Coronary artery (tissue), 2 donors: ENCODE results near the gene PTPRD.

Experiments
- DNase-seq: peaks from one replicate; pipeline ENCODE4 v3.0.0-alpha.2; 2017; ENCODE audit warnings: low spot score
- H3K27ac ChIP-seq, 2 donors: fragments of 200-600 bp; sonication (generic); one replicate each; pipeline ENCODE4 v1.5.1; 2016 to 2019
- H3K4me3 ChIP-seq: fragments of 200-600 bp; sonication (generic); 2 replicates; pipeline ENCODE4 v1.5.1; 2016; ENCODE audit warnings: mild to moderate bottlenecking, moderate library complexity
- TF ChIP-seq, protein P1 (sequence below): fragments of 200-600 bp; sonication (generic); IDR thresholded peaks from one replicate; pipeline ENCODE4 v1.5.1; 2019; ENCODE audit warnings: antibody characterized with exemption

PTPRD gene

GRCh38 chr9:9214066-9214465 is 1398.7 kb downstream of the PTPRD start:
- no peak for DNase-seq
- H3K4me3 ChIP-seq: no peak overlapping the region

GRCh38 chr9:9212963-9213362 is 1399.8 kb downstream of the PTPRD start:
- no peak overlapping the region for H3K27ac ChIP-seq
- no peak for DNase-seq
- H3K4me3 ChIP-seq: no peak overlapping the region
- TF ChIP-seq, protein P1, sequence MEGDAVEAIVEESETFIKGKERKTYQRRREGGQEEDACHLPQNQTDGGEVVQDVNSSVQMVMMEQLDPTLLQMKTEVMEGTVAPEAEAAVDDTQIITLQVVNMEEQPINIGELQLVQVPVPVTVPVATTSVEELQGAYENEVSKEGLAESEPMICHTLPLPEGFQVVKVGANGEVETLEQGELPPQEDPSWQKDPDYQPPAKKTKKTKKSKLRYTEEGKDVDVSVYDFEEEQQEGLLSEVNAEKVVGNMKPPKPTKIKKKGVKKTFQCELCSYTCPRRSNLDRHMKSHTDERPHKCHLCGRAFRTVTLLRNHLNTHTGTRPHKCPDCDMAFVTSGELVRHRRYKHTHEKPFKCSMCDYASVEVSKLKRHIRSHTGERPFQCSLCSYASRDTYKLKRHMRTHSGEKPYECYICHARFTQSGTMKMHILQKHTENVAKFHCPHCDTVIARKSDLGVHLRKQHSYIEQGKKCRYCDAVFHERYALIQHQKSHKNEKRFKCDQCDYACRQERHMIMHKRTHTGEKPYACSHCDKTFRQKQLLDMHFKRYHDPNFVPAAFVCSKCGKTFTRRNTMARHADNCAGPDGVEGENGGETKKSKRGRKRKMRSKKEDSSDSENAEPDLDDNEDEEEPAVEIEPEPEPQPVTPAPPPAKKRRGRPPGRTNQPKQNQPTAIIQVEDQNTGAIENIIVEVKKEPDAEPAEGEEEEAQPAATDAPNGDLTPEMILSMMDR: no peak

More at GRCh38 chr9:9214066-9214465, 1398.7 kb downstream of the PTPRD start:
- H3K27ac ChIP-seq: no peak overlapping the region
- TF ChIP-seq, protein P1: no peak

DNA sequence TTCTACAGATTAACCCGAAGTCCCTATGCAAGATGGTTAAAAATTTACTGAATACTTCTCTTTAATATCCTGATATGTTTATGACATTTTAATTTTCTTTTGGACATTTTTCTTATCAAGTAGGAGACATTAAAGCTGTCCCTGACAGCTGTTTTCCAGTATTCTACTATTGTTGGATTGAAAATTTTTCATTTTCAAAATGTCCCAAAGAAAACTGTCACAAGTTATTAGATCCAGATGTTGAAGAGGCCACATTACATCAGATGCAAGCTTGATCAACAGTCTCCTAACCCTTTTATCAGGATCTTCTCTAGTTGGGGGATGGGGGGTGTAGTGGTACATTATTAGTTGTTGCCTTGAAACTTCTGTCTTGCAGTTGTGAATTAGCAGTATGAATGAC is 1410.5 kb downstream of the PTPRD start:
- DNase-seq: no peak
- Histone ChIP-seq H3K27ac (no peak overlapping the region), H3K4me3 (no peak overlapping the region)
- TF ChIP-seq, protein P1: no peak

DNA sequence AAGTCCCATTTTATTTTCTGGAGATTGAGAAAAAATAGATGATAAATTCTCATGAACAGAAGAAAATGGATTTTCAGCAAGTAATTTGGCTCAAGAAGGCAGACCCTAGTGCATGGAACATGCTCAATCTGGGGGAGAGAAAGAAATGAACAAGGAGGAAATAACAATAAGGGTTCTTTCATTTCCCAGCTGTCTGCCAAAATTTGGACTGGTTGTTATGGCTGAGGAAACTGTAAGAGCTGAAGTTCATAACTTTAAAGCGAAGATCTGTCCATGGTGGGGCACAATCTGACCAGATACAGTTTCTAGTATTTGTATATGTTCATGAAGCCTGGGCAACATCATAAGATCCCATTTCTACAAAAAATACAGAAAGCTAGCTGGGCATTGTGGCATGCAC is 1426.7 kb downstream of the PTPRD start:
- DNase-seq: no peak
- Histone ChIP-seq H3K4me3 (no peak overlapping the region), H3K27ac (no peak overlapping the region)
- TF ChIP-seq, protein P1: no peak

GRCh38 chr9:9182431-9182830 is 1430.4 kb downstream of the PTPRD start:
- Histone ChIP-seq H3K4me3 (no peak overlapping the region), H3K27ac (no peak overlapping the region)
- DNase-seq: no peak
- TF ChIP-seq, protein P1: no peak

DNA sequence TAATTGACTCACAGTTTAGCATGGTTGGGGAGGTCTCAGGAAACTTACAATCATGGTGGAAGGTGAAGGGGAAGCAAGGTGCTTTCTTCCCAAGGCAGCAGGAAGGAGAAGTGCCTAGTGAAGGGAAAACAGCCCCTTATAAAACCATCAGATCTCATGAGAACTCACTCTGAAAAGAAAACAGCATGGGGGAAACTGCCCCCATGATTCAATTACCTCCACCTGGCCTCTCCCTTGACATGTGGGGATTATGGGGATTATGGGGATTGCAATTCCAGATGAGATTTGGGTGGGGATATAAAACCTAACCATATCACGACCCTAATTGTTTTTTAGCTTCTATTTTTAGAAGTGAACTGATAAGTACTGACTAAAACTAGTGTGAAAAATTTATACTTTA is 1435.7 kb downstream of the PTPRD start:
- no peak overlapping the region for H3K27ac ChIP-seq
- TF ChIP-seq, protein P1: no peak
- no peak overlapping the region for H3K4me3 ChIP-seq
- no peak for DNase-seq

DNA sequence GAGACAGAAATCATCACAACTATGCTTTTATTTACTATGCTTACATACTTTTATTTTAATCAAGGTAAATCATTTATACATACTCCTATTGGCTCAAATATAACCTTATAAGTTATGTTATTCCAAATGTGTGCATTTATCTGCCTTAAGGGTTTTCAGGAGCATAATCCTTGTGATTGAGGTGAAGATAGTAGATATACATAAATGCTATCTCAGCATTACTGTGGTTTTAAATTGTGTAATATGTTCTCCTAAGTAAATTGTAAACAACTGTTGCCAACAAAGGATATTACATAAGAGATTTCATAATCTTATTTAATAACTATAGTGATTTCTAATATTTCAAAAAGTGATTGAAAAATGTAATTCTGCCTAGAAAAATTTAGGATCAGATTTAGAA is 1438.4 kb downstream of the PTPRD start:
- TF ChIP-seq, protein P1: no peak
- H3K4me3 ChIP-seq: no peak overlapping the region
- no peak for DNase-seq
- H3K27ac ChIP-seq: no peak overlapping the region
